ENCODE measurements around the gene NGFR.
"Not testable (repeated sequence)": the region's sequence is repeated elsewhere in the genome, so short reads cannot be mapped to it uniquely, and the experiment has no call there.

NGFR gene

DNA sequence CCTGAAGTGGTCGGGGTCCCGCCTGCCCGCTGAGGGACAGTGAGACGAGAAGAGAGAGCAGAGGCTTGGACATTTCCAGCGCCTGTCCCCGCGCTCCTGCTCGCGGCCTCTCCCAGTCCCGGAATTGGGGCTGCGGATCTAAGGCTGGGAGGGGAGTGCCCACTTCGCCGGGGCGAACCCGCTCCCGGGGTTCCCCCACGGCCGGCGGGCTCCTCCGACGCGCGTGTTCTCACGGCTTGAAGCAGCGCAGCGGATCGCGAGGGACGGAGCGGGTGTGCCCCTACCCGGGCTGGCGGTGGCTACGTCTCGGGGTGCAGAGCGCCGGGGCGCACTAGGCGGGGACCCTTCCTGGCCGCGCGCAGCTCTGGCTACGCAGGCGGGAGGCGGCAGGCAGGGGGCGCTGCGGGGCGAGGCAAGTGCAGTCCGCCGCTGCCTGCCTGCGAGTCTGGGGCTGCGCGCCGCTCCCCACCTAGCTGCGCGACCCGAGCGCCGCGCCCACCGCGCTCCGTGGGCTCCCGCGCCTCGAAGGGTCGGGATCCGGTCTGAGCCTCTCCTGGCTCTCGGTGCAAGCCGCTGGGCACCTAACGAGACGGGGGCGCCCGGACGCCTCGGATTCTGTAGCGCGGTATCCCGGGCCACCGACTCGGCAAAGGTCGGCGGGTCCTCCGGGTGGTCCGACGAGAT lies 1.2 kb downstream of the NGFR start:
- peak; percentile 84 to 90 for DNase-seq (ENCODE audit: low read depth in 2 of 2)

DNA sequence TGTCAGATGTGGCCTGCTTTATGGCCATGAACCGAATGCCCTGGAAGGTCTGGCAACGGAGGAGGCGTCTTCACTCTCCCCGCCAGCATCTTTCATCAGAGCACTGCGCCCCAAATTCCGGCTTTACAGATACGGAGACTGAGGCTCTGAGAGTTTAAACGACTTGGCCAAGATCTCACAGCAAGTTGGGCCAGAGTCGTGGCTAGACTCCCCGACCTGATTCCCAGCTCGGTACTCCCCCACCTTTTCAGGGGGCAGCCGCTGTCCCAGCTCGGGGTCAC lies 1.7 kb downstream of the NGFR start:
- no peak for DNase-seq (ENCODE audit: low read depth in 2 of 2)

DNA sequence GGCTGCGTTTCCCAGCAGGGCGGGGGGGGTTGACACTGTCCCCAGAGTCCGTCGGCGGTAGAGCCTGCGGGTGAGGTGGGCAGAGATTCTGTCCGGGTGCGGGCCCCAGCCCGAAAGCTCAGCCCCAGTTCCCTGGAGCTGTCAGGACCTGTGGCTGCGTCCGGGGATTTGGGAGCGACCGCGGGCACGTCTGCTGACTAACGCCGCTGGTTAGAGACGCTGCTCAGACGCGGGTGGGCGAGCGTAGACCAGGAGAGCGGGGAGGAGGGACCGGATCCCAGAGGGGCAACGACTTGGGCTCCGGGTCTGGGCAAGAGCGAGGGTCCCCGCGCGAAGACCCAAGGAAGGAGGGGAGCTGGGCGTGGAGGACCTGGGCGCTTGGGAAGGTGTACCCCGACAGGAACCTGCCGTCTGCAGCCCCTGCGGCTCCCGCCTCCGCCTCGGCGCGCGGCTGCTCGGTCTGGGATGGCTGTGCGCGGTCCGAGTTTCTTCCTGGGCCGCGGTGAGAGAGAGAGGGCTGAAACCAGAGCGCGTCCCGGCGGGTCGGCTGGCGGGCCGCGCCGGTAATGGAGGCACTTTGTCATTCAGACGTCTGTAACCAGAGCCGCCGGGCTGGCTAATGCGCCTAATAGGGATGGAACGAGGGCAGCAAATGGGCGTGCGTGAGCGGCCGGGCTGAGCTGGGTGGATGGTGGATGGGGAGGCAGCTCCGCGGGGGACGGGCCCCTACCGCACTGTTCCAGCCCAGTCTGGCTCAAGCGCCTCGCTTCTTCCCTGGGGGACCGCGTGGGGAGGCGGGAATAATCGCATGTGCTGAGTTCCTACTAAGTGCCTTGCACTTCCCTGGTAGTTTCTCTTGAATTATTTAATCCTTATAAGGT lies 2.3 kb downstream of the NGFR start:
- DNase-seq (ENCODE audit: low read depth in 2 of 2) = peak in 1 of 2 donors; percentile 17

DNA sequence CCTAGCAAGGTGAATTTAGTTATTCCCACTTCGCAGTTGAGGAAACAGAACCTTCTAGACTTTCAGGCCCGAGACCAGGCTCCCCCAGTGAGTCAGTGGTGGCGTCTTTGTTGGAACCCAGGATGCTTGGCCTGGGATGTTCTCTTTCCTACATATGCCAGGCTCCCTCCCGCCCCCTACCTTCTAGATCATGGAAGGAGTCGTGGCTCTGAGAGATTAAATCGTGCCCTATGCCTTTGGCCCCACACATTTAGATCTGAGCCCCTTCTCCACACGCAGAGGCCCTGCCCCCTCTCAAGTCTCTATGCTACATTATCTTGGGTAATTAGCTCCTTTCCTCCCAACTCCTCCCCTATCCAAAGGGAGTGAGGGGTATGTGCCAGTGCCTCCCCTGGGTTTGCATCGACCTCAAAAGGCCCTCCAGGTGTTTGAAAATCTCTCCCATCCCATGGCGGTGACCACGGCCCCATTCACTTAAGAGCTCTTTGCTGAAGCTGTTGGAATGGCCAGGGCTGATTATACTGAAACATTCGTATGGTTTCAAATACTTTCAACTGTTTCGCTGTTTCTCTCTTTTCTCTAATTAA lies 3.0 kb downstream of the NGFR start:
- DNase-seq (ENCODE audit: low read depth in 2 of 2) = no peak

DNA sequence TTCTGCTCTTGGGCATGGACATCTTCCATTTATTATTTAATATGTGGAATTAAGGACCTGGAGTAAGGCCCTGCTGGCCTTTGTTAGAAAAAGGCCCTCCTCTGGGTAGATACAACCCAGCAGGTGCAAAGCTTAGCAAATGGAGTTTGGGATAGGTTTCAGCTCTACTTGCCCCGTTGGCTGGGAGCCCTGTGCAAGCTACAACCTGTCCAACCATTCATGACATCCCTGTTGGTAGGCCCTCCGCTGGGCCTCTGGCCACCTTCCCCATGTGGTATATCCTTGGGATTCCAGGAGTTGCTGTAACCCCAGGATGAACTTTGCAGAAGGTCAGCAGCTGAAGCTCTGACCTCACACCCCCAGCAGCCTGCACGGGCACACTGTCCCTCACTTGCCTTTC lies 6.4 kb downstream of the NGFR start:
- no peak for DNase-seq (ENCODE audit: low read depth in 2 of 2)

DNA sequence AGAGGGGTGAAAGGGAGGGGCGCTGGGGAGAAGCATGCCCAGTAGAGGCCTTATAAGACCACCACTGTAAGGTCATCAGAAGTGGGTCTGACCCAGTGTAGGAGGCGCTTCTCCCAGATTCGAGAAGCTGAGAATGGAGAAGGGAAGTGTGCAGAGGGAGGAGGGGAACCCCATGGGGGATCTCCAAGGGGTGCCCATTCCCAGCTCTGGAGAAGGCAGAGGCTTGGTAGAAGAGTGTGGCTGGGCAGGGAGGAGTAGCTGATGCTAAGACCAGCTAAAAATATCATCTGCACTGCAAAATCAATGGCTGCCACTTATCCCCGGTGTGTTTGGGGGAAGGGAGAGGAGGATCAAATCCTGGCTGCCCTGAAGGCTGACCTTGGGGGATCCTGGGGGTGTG lies 7.2 kb downstream of the NGFR start:
- no peak for DNase-seq (ENCODE audit: low read depth in 2 of 2)

DNA sequence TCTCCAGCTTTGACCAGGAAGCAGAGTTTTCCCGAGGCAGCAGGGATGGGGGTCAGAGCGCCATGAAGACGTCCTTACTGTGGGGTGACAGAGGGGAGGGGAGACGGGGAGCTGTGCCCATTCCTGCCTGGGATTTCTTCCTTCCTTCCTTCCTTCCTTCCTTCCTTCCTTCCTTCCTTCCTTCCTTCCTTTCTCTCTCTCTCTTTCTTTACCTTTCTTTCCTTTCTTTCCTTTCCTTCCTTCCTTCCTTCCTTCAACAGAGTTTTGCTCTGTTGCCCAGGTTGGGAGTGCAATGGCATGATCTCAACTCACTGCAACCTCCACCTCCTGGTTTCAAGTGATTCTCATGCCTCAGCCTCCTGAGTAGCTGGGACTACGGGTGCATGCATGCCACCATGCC lies 7.6 kb downstream of the NGFR start:
- not testable (repeated sequence) for DNase-seq (ENCODE audit: low read depth in 2 of 2)

DNA sequence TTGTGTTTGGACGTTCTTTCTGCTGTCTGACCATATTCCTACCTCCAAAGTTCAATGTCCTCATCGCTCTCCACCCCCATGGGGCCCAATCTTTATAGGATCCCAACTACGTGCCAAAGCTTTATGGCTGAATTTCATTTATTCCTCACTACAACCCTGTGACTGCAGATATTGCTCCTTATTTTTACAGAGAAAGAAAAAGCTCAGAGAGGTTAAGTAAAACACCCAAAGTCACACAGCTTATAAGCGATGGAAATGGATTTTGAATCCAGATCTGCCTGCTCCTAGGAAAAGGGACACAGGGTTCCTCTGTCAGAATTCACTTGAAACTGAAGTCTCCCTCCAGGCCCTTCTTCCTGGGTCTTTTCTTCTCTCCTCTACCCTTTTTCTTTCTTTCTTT lies 9.3 kb downstream of the NGFR start:
- no peak for DNase-seq (ENCODE audit: low read depth in 2 of 2)

DNA sequence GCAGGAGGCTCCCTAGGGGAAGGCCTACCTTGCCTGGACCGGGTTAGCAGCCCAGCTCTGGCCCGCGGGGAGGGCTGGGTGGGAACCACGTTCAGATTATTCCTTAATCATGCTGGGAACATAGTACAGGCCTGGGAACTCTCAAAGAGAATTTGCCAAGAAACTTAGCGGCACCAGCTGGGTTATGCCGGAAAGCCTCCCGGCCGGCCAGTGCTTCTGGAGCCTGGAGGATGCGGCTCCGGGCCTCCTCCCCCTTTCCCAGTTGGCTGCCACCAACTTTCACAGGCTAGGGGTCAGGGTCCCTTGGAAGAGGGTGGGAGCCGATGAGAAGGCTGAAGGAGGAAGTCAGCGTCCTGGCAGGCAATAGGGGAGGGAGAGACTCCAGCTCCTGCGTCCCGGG lies 10.8 kb downstream of the NGFR start:
- DNase-seq (ENCODE audit: low read depth in 2 of 2) = no peak

DNA sequence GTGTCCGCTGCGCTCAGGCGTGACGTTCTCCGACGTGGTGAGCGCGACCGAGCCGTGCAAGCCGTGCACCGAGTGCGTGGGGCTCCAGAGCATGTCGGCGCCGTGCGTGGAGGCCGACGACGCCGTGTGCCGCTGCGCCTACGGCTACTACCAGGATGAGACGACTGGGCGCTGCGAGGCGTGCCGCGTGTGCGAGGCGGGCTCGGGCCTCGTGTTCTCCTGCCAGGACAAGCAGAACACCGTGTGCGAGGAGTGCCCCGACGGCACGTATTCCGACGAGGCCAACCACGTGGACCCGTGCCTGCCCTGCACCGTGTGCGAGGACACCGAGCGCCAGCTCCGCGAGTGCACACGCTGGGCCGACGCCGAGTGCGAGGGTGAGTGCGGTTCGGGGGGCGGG lies 11.2 kb downstream of the NGFR start:
- DNase-seq (ENCODE audit: low read depth in 2 of 2) = no peak

DNA sequence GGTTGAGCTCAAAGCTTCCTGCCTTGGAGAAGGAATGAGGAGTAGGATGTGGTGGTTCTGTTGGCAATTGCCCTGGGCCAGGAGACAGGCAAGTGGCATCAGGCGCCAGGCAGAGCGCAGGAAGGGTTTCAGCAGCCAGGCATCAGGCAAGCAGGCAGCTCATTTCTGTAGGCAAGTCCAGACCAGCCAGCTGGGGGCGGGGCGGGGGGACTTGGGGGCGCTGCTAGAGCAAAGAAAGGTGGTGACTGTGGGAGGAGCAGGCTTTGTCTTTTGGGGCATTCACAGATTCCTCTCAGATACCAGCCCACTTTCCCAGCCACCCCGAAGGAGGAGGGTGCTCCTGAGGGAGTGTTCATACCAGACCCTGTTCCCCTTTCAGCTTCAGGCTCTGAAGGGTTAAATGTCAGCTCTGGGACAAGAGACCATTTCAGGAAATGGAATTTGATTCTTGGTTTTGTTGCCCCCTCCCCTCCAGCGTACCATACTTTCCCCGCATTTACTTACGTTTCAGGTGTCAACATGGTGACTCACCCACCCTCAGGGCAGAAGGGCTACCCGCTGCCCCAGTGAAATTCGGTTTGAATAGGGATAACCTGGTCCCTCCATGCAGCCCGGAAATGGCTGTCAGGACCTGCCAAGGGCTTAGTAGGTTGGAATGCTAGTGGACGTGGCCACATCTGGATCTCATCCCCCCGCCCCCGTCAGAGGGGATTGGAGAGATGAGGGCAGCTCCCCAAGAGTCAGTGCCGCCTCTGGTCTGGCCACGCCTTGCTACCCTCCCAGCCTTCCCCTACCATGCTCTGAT lies 13.2 kb downstream of the NGFR start:
- no peak for DNase-seq (ENCODE audit: low read depth in 2 of 2)

DNA sequence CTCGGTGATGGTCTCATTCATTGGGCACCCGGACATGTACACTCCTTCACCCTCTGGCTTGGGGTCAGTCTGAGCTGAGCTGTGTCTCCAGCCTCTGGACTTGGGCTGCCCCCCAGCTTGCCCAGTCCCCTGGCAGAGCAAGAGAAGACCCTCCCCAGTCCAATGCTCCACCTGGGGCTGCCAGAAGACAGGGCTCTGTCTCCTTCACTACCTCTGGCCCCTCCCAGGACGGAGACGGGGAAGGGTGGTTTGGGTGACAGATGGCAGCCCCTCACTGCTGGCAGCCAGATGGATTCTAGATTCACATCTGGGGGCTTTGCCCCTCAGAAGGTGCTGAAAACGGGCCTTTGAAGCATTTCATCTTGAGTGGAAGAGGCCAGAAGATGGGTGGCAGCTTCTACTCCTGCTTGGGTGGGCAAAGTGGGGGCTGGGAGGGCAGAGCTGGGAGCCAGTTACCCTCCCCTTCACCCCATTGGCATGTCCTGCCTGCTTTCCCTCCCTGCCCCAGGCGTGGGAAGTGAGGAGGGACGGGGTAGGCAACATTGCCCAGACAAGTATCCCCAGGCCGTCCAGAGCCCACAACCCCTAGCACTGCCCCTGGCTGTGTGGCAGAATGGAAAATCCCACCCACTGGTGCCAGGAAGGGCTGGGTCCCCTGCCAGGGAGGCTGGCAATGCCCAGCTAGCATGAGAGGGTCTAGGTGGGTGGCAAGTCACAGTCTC lies 13.9 kb downstream of the NGFR start:
- DNase-seq (ENCODE audit: low read depth in 2 of 2) = no peak

DNA sequence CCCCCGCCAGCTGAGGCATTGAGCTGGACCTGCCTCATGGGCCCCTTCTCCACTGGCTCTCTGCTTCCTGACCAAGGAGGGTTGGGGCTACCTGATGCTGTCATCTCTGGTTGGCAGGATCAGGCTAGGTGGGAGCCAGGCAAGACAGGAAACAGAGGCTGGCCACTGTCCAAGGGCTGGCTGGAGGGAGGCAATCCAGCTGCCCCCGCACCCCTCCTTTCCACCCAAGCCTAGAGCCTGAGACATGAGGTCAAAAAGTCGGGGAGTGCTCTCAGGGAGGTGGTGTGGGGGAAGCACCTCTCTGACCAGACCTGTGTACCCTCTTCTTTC lies 14.5 kb downstream of the NGFR start:
- DNase-seq (ENCODE audit: low read depth in 2 of 2) = no peak

DNA sequence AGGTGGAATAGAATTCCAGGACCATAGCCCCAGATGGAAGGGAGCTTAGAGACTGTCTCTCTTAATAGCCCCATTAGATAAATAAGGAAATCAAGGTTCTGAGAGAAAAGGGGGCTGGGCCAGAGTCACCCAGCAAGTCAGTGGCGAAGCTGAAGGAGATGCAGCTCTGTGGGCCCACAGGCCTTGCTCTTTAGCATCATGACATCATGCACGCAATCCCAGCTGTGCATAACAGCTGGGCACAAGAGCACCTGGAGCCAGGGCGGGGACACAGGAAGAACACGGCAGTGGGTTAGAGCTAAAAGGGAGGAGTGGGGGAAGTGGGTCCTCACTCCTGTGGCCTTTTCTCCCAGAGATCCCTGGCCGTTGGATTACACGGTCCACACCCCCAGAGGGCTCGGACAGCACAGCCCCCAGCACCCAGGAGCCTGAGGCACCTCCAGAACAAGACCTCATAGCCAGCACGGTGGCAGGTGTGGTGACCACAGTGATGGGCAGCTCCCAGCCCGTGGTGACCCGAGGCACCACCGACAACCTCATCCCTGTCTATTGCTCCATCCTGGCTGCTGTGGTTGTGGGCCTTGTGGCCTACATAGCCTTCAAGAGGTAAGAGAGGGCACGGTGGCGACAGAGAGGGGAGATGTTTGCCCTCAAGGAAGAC lies 15.1 kb downstream of the NGFR start:
- DNase-seq (ENCODE audit: low read depth in 2 of 2) = no peak

DNA sequence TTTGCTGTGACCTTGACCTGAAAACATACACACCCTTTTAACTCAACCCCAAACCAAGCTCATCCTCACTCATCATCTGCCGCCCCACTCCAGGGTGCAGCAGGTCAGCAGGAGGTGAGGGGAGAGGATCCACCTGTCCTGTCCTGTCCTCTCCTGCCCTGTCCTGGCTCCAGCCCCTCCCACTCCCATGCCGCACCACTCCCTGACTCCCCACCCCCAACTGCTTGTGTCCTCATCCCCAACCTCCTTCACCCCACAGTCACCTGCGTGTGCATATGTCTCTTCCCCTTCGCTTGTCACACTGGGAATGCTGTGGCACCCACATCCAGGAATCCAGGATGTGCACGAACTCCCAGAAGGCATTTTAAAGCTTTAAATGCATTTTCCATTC lies 15.6 kb downstream of the NGFR start:
- DNase-seq (ENCODE audit: low read depth in 2 of 2) = no peak

DNA sequence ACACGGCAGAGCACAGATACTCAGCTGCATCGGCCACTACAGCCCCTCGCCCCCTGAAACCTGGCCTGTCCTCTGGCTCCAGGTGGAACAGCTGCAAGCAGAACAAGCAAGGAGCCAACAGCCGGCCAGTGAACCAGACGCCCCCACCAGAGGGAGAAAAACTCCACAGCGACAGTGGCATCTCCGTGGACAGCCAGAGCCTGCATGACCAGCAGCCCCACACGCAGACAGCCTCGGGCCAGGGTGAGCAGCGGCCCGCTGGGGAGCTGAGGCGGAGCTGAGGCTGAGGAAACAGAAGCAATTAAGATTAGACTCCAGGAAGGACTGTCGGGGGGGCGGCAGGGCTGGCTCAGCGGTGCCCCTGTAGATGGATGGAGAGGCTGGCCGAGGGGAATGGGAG lies 16.7 kb downstream of the NGFR start:
- no peak for DNase-seq (ENCODE audit: low read depth in 2 of 2)

DNA sequence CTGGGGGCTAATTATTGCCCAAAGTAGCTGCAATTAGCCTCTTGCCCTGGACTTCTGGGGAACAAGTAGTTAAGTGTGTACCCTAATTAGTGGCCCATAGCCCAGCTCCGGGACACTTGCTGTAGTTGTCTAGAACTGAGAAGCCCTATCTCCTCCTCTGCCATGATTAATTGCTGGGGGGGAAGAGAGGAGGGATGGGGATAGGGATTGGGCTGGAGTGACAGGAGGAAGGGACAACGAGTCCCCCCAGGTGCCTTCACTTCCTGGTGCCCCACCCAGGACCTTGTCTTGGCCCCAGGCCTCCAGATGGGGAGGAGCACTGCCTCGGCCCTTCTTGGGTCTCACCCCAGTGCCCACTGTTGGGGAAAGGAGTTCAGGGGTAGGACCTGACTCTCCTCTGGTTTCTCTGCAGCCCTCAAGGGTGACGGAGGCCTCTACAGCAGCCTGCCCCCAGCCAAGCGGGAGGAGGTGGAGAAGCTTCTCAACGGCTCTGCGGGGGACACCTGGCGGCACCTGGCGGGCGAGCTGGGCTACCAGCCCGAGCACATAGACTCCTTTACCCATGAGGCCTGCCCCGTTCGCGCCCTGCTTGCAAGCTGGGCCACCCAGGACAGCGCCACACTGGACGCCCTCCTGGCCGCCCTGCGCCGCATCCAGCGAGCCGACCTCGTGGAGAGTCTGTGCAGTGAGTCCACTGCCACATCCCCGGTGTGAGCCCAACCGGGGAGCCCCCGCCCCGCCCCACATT lies 17.4 kb downstream of the NGFR start:
- no peak for DNase-seq (ENCODE audit: low read depth in 2 of 2)

DNA sequence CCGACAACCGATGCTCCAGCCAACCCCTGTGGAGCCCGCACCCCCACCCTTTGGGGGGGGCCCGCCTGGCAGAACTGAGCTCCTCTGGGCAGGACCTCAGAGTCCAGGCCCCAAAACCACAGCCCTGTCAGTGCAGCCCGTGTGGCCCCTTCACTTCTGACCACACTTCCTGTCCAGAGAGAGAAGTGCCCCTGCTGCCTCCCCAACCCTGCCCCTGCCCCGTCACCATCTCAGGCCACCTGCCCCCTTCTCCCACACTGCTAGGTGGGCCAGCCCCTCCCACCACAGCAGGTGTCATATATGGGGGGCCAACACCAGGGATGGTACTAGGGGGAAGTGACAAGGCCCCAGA lies 17.9 kb downstream of the NGFR start:
- DNase-seq (ENCODE audit: low read depth in 2 of 2) = no peak

DNA sequence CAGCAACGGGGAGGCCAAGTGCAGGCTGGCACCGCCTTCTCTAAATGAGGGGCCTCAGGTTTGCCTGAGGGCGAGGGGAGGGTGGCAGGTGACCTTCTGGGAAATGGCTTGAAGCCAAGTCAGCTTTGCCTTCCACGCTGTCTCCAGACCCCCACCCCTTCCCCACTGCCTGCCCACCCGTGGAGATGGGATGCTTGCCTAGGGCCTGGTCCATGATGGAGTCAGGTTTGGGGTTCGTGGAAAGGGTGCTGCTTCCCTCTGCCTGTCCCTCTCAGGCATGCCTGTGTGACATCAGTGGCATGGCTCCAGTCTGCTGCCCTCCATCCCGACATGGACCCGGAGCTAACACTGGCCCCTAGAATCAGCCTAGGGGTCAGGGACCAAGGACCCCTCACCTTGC lies 18.5 kb downstream of the NGFR start:
- no peak for DNase-seq (ENCODE audit: low read depth in 2 of 2)

DNA sequence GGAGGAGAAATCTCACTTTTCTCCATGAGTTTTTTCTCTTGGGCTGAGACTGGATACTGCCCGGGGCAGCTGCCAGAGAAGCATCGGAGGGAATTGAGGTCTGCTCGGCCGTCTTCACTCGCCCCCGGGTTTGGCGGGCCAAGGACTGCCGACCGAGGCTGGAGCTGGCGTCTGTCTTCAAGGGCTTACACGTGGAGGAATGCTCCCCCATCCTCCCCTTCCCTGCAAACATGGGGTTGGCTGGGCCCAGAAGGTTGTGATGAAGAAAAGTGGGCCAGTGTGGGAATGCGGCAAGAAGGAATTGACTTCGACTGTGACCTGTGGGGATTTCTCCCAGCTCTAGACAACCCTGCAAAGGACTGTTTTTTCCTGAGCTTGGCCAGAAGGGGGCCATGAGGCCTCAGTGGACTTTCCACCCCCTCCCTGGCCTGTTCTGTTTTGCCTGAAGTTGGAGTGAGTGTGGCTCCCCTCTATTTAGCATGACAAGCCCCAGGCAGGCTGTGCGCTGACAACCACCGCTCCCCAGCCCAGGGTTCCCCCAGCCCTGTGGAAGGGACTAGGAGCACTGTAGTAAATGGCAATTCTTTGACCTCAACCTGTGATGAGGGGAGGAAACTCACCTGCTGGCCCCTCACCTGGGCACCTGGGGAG lies 19.1 kb downstream of the NGFR start:
- DNase-seq (ENCODE audit: low read depth in 2 of 2) = no peak
